GM18517 (cell line): Measurements from ENCODE around the gene PCYT1A.
A peak's percentile ranks its signal among the peaks of the same experiment; 100 is the strongest.
"Not testable (repeated sequence)": the region's sequence is repeated elsewhere in the genome, so short reads cannot be mapped to it uniquely, and the experiment has no call there.

Experiments used
- ATAC-seq: cut with Tn5 transposase; IDR thresholded peaks from one replicate; pipeline ENCODE4 v1.9.1; 2021; ENCODE audit warnings: mild to moderate bottlenecking, moderate library complexity; ENCODE audit not compliant: unreplicated experiment

The PCYT1A gene

GRCh38 chr3:196193736-196194541, 93.6 kb downstream of the PCYT1A start:
- ATAC-seq = no peak

GRCh38 chr3:196193133-196193735, 94.3 kb downstream of the PCYT1A start:
- ATAC-seq = no peak

GRCh38 chr3:196192524-196193051, 94.9 kb downstream of the PCYT1A start:
- ATAC-seq = peak; percentile 14

GRCh38 chr3:196192036-196192523, 95.4 kb downstream of the PCYT1A start:
- peak; percentile 31 for ATAC-seq

- no peak for ATAC-seq
These were observed 97.8 kb downstream of the PCYT1A start for GRCh38 chr3:196189566-196190347.

- ATAC-seq = peak; percentile 47
These were observed 100.6 kb downstream of the PCYT1A start for GRCh38 chr3:196186651-196187573.

- no peak for ATAC-seq
These were observed 102.6 kb downstream of the PCYT1A start for GRCh38 chr3:196184881-196185280.

GRCh38 chr3:196184169-196184432, 103.4 kb downstream of the PCYT1A start:
- not testable (repeated sequence) for ATAC-seq

- ATAC-seq = no peak
These were observed 106.4 kb downstream of the PCYT1A start for GRCh38 chr3:196181127-196181546.

- no peak for ATAC-seq
These were observed 107.2 kb downstream of the PCYT1A start for GRCh38 chr3:196180346-196180745.
